Measurements from ENCODE around the gene SLC26A11.
A peak's percentile ranks its signal among the peaks of the same experiment; 100 is the strongest.
"Not testable (repeated sequence)": the region's sequence is repeated elsewhere in the genome, so short reads cannot be mapped to it uniquely, and the experiment has no call there.

Gene SLC26A11

DNA sequence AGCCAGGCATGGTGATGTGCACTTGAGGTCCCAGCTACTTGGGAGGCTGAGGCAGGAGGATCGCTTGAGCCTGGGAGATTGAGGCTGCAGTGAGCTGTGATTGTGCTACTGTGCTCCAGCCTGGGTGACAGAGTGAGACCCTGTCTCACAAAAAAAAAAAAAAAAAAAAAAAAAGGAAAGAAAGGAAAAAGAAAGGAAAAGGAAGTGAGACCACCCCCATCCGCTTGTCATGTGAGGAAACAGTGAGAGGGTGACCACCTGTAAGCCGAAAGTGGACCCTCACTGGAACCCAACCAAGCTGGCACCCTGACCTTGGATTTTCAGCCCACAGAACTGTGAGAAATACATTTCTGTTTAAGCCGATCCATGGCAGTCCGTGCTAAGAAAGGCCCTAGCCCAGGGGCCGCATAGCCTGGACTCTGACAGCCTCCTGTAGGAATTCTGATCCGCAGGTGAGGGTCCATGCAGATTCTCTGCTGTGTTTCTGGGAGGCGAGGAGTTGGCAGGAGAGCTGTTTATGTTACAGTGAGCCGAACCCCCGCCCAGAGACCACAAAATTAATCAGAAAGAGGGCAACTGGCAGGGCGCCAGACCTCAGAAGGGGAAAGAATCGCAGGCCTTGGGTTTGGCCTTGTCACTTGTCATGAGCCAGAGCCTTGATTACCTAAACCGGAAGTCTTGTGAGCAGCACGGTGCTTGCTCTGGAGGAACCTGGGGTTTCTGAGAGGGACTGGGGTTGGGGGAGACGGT is 1.0 kb upstream of the SLC26A11 start:
- DNase-seq (ENCODE audit: low read depth) = peak; percentile 88

DNA sequence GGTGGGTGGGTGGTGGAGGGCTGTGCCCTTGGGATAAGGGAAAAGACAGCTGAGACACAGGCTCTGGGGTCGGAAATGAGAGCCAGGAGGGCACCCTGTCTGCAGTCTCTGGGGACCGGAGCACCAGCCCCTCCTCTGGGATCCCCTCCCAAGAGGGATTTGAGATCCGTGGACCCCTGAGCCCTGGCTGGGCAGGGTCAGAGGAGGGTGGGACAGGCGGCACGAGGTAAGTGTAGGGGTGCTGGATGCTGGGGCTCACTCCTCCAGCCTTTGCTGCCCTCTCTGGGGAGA is 519 bp upstream of the SLC26A11 start:
- no peak for DNase-seq (ENCODE audit: low read depth)

DNA sequence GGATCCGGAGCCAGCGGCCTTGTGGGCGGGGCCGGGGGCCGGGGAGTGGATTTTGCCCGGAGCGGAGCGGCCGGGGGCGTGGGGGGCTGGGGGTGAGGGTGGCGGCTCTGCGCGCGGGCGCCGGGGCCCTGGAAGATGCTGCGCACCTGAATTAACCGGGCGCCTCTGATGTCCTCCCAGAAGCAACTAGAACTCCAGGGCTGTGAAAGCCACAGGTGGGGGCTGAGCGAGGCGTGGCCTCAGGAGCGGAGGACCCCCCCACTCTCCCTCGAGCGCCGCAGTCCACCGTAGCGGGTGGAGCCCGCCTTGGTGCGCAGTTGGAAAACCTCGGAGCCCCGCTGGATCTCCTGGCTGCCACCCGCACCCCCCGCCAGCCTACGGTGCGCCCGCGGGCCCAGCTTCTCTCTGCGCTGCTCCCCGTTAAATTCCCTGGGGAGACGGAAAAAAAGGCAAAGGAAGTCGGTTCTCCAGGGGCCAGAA is 549 bp downstream of the SLC26A11 start:
- peak; percentile 6 for DNase-seq (ENCODE audit: low read depth)

GRCh38 chr17:80221351-80222105 is 1.3 kb downstream of the SLC26A11 start:
- no peak for DNase-seq (ENCODE audit: low read depth)

DNA sequence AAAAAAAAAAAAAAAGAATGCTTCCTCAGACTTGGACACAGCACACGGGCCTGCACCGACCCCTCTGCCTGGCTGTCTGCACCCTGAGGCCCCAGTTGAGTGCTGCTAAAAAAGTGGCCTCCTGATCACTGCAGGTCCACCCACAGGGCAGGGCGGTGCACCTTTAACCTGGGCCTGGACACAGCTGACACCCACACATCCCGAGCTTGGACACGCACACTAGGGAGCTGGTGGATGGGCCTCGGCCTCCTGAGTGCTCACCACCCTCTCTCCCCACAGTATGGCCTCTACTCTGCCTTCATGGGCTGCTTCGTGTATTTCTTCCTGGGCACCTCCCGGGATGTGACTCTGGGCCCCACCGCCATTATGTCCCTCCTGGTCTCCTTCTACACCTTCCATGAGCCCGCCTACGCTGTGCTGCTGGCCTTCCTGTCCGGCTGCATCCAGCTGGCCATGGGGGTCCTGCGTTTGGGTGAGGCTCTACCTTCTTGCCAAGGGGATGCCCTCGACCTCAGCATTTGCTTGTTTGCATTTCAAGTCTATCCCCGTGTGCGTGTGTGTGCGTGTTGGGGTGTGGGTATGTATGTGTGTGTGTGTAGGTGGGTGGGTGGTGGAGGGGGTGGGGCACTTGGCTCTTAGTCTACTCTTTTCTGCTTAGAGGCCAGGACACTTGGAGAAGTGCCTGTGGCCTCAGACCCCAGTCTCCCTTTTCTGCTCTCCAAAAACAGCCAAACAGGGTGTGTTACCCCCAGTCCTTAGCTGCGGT is 2.3 kb downstream of the SLC26A11 start:
- DNase-seq (ENCODE audit: low read depth) = no peak

- no peak for DNase-seq (ENCODE audit: low read depth)
Measured at GRCh38 chr17:80223142-80223815, 3.1 kb downstream of the SLC26A11 start.

GRCh38 chr17:80223838-80224497 is 3.7 kb downstream of the SLC26A11 start:
- DNase-seq (ENCODE audit: low read depth) = no peak

DNA sequence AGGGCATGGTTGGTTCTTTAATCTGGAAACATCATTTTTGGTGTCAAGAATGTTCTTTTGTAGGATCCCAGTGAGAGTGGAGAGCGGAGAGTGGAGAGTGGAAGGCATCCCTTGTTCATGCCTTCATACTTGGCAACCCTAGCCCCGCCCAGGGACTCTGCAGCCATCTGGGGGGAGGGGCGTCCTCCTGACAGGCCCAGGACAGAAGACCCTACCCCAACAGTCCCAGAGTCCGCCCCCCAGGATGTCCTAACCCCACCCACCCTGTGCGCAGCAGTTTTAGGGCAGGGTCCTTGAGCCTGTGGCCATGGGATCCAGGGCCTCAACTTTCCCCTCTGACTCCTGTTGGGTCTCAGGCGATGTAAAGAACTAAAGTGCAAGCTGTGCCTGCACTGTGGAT is 4.5 kb downstream of the SLC26A11 start:
- DNase-seq (ENCODE audit: low read depth) = no peak

DNA sequence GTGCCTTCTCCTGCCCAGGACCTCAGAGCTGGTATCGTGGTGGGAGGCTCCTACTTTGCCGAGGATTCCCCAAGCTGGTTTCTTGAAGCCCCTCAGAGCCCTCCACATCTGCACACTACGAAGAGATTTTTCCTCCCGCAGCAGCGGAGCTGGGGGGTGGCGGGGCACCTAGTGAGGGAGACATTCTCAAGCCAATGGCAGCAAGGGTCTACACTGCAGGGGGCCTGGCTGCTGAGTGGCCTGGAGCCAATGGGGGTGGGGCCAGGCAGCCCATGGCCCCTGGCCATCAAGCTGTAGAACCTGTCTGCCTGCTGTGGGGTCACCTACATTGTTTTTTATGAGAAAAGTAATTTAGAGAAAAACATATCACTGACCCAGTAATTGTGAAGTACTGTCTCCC is 5.0 kb downstream of the SLC26A11 start:
- DNase-seq (ENCODE audit: low read depth) = no peak

DNA sequence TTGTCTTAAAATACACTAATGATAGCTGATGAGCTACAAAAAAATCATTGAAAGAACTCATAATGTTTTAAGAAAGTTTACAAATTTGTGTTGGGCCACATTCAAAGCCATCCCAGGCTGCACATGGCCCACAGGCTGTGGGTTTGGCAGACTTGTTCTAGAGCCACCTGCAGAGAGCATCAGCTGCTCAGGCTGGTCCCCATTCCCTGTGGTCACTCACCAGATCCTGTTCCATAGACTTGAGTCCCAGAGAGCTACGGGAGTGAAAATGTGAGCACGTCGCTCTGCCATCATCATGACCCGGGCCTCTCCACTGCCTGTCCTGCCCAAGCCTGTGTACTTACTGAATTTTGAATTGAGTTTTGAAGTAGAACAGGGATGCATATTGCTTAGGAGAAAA is 6.9 kb downstream of the SLC26A11 start:
- DNase-seq (ENCODE audit: low read depth) = no peak

GRCh38 chr17:80227666-80228065 is 7.4 kb downstream of the SLC26A11 start:
- no peak for DNase-seq (ENCODE audit: low read depth)

- no peak for DNase-seq (ENCODE audit: low read depth)
Measured at GRCh38 chr17:80228477-80228876, 8.2 kb downstream of the SLC26A11 start.

DNA sequence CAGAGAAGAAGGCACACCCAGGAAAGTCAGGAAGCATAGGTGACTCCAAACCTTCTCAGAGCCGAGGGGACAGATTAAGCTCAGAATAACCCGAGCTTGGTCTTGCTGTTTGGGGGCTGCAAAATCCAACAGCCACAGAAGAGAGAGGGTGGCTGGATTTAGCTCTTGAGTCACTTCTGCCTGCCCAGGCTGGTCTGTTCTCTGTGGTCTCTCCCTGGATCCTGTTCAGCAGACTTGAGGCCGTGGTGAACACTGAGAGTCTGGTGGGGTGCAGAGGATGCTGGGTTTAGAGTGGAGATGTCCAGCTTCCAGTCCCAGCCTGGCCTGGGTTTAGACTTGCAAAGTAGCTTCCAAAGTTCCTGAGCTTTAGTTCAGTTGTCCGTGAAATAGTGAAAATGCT is 8.8 kb downstream of the SLC26A11 start:
- no peak for DNase-seq (ENCODE audit: low read depth)

DNA sequence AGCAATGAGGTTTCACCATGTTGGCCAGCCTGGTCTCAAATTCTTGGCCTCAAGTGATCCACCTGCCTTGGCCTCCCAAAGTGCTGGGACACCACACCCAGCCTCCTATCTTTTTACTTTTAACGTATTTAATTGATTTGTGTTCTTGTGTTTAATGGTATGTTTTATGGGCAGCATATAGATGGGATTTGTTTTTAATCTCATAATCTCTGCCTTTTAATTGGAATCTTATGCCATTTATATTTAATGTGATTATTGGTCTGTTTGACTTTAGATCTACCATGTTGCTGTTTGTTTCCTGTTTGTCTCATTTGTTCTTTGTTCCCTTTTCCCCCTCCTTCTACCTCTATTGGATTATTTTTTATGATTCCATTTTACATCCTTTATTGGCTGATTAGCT is 12.2 kb downstream of the SLC26A11 start:
- DNase-seq (ENCODE audit: low read depth) = no peak

DNA sequence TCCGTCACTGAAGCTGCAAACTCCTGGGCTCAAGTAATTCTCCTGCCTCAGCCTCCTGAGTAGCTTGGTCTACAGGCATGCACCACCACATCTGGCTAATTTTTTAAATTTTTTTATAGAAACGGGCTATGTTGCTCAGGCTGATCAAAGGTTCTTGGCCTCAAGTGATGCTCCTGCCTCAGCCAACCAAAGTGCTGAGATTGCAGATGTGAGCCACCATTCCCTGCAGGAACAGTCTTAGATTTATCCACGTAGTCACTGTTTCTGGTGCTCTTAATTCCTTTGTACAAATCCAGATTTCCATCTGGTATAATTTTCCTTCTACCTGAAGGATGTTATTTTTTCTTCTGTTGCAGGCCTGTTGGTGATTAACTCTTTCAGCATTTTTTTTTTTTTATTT is 13.0 kb downstream of the SLC26A11 start:
- DNase-seq (ENCODE audit: low read depth) = no peak

DNA sequence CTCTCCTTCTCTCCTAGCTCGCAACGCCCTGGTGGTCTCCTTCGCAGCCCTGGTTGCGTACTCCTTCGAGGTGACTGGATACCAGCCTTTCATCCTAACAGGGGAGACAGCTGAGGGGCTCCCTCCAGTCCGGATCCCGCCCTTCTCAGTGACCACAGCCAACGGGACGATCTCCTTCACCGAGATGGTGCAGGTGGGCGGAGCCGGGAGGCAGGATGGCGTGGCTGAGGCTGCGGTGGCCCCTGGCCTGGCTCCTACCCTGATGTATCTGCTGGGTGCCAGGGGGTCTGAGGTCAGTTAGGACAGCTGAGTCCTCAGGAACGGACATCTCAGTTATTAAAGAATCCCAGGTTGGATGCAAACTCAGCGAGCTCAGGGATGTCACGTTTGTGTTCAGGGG is 16.7 kb downstream of the SLC26A11 start:
- DNase-seq (ENCODE audit: low read depth) = no peak

DNA sequence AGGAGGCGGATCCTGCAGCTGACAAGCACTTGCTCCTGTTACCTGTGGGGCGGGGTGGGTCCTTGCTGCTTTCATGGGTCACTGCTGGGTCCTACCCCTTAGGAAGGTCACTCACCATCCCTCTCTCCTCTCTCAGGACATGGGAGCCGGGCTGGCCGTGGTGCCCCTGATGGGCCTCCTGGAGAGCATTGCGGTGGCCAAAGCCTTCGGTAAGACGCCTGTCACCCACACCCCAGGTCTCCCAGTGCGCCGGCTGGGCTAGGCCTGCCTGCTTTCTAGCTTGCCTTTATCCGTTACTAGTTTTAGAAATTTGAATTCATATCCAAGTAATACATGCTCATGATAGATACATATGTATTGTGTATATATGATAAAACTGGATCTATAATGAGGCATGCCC is 17.2 kb downstream of the SLC26A11 start:
- DNase-seq (ENCODE audit: low read depth) = no peak

DNA sequence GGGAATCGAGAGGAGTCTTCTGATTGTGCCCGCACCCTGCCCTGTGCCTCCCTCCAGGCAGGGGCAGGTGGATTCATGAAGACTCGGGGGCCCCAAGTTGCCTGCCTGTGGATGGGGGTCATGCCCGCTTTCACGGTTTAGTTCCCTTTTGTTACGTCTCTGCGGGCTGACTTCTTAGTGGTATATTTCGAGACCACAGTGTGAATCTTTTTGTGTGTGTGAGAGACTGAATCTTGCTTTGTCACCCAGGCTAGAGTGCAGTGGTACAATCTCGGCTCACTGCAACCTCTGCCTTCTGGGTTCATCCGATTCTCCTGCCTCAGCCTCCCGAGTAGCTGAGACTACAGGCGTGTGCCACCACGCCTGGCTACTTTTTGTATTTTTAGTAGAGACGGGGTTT is 22.3 kb downstream of the SLC26A11 start:
- no peak for DNase-seq (ENCODE audit: low read depth)

DNA sequence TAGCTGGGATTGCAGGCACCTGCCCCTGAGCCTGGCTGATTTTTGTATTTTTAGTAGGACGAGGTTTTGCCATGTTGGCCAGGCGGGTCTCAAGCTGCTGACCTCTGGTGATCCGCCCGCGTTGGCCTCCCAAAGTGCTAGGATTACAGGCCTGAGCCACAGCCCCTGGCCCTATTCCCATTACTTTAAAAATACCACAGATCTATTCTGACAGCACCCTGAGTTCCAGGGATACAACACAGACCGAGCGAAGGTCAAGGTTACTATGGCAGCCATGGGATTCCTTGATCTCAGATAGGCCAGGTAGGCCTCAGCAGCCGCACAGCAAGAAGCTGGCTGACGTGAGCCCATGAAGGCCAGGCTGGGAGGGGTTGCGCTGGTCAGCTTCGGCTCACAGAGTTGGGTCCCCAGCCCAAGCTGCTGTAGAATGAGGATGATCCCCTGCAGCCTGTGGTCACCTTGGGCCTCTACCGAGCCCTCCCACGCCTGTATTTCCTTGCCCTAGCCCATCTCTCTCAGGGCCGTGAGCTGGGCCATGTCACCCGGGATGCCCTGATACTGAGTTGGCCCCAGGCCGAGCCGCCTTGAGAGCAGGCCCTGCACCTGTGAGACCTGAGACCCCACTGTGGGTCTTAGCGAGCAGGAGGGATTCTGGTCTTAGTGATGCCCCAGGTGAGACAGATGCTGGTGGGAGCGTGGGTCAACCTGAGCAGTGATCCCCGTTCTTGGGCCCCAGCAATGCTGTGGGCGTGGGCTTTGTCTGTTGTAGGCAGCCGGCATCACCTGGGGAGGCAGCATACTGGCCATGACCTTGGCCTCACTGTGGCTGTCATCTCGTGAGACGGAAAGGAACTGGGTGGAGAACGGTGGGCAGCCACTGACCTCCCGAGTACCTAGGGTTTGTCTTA is 23.6 kb downstream of the SLC26A11 start:
- DNase-seq (ENCODE audit: low read depth) = no peak

- DNase-seq (ENCODE audit: low read depth) = not testable (repeated sequence)
Measured at GRCh38 chr17:80244448-80244847, 24.2 kb downstream of the SLC26A11 start.
